Measurements from ENCODE around the gene CCDC78.

GRCh38 chr16:687499-687898 lies 38.7 kb downstream of the CCDC78 start:
- TF ChIP-seq CTCF (IDR thresholded peaks at IDR 0.05; ENCODE audit: insufficient read depth, low read length, poor library complexity, severe bottlenecking) (no peak), EZH2phosphoT487 (conservative IDR thresholded peaks at IDR 0.05; ENCODE audit: low read length) (no peak)
